ENCODE results near the gene XG.

The XG gene

DNA sequence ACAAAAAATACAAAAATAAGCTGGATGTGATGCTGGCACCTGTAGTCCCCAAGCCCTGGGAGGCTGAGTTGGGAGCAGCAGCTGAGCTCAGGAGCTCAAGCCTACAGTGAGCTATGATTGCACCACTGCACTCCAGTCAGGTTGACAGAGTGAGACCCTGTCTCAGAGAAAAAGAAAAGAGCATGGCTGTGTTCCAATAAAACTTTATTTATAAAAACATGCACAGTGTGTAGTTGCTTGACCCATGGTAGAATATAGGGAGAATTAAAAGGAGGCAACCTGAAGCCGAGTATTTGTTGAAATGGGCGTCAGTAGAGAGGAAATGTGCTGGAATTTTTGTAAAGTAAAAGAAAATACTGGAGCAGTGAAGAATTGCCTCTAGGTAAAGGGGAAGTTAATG is 103.9 kb downstream of the XG start:
- H3K4me3 ChIP-seq (replicated peaks; ENCODE audit: insufficient read depth, low read length): no peak overlapping the region
- H3K27me3 ChIP-seq (ENCODE audit: insufficient read depth, poor library complexity, severe bottlenecking): no peaks in the 10 kb centered on the region
- TF ChIP-seq POLR2AphosphoS5 (IDR thresholded peaks at IDR 0.05; ENCODE audit: low read depth) (no peak), SPI1 (IDR thresholded peaks at IDR 0.05; ENCODE audit: borderline replicate concordance, low read depth) (no peak)
- TF ChIP-seq, protein P1, sequence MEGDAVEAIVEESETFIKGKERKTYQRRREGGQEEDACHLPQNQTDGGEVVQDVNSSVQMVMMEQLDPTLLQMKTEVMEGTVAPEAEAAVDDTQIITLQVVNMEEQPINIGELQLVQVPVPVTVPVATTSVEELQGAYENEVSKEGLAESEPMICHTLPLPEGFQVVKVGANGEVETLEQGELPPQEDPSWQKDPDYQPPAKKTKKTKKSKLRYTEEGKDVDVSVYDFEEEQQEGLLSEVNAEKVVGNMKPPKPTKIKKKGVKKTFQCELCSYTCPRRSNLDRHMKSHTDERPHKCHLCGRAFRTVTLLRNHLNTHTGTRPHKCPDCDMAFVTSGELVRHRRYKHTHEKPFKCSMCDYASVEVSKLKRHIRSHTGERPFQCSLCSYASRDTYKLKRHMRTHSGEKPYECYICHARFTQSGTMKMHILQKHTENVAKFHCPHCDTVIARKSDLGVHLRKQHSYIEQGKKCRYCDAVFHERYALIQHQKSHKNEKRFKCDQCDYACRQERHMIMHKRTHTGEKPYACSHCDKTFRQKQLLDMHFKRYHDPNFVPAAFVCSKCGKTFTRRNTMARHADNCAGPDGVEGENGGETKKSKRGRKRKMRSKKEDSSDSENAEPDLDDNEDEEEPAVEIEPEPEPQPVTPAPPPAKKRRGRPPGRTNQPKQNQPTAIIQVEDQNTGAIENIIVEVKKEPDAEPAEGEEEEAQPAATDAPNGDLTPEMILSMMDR (IDR thresholded peaks at IDR 0.05; ENCODE audit: insufficient read depth, low read length): no peak
- no peak for DNase-seq (ENCODE audit: low read depth in 1 of 2, low spot score in 1 of 2)
- no peak overlapping the region for H3K27ac ChIP-seq (replicated peaks)

DNA sequence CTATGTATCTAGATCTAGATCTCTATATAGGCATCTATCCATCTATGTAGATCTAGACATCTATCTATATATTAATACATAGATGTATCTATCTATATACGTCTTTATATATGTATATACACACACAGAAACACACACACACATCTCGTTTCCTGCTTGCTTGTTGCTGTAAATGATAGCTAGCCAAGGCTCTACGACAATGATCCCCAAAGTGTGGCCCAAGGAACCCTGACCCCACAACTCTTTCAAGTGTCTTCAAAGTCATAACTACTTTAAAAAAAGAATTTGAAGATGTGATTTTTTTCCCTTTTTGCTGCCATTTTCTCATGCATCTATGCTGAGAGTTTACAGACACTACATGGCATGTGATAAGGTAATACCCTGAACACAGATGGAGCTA is 105.7 kb downstream of the XG start:
- Histone ChIP-seq H3K27ac (replicated peaks) (no peak overlapping the region), H3K4me3 (replicated peaks; ENCODE audit: insufficient read depth, low read length) (no peak overlapping the region), H3K27me3 (ENCODE audit: insufficient read depth, poor library complexity, severe bottlenecking) (no peaks in the 10 kb centered on the region)
- DNase-seq (ENCODE audit: low read depth in 1 of 2, low spot score in 1 of 2): no peak
- TF ChIP-seq, protein P2, sequence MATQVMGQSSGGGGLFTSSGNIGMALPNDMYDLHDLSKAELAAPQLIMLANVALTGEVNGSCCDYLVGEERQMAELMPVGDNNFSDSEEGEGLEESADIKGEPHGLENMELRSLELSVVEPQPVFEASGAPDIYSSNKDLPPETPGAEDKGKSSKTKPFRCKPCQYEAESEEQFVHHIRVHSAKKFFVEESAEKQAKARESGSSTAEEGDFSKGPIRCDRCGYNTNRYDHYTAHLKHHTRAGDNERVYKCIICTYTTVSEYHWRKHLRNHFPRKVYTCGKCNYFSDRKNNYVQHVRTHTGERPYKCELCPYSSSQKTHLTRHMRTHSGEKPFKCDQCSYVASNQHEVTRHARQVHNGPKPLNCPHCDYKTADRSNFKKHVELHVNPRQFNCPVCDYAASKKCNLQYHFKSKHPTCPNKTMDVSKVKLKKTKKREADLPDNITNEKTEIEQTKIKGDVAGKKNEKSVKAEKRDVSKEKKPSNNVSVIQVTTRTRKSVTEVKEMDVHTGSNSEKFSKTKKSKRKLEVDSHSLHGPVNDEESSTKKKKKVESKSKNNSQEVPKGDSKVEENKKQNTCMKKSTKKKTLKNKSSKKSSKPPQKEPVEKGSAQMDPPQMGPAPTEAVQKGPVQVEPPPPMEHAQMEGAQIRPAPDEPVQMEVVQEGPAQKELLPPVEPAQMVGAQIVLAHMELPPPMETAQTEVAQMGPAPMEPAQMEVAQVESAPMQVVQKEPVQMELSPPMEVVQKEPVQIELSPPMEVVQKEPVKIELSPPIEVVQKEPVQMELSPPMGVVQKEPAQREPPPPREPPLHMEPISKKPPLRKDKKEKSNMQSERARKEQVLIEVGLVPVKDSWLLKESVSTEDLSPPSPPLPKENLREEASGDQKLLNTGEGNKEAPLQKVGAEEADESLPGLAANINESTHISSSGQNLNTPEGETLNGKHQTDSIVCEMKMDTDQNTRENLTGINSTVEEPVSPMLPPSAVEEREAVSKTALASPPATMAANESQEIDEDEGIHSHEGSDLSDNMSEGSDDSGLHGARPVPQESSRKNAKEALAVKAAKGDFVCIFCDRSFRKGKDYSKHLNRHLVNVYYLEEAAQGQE (IDR thresholded peaks at IDR 0.05; ENCODE audit: insufficient replicate concordance, low read depth): no peak
- TF ChIP-seq GABPA (IDR thresholded peaks at IDR 0.05; ENCODE audit: low read depth): no peak
- no peak for TF ChIP-seq POLR2AphosphoS5 (IDR thresholded peaks at IDR 0.05; ENCODE audit: low read depth)
- TF ChIP-seq, protein P1 (IDR thresholded peaks at IDR 0.05; ENCODE audit: insufficient read depth, low read length): no peak
- no peak for TF ChIP-seq SPI1 (IDR thresholded peaks at IDR 0.05; ENCODE audit: borderline replicate concordance, low read depth)

DNA sequence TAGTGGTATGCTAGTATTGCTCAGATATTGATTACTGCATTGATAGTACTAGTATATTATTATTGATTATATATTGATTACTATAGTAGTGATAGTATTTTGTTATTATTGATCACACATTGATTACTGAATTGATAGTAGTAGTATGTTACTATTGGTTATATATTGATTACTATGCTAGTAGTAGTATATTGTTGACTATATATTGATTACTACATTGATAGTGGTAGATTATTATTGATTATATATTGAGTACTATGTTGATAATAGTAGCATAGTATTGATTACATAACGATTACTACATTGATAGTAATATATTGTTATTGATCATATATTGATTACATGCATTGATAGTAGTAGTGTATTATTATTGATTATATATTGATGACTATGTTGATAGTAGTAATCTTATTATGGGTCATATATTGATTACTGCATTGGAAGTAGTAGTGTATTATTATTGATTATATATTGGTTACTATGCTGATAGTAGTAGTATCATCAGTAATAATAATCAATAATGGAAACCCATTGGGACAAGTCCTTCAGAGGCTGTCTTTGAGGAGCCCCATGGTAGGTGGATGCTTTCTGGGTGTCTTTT is 107.5 kb downstream of the XG start:
- H3K27me3 ChIP-seq (ENCODE audit: insufficient read depth, poor library complexity, severe bottlenecking): no peaks in the 10 kb centered on the region
- TF ChIP-seq POLR2AphosphoS5 (IDR thresholded peaks at IDR 0.05; ENCODE audit: low read depth) (no peak), GABPA (IDR thresholded peaks at IDR 0.05; ENCODE audit: low read depth) (no peak), SPI1 (IDR thresholded peaks at IDR 0.05; ENCODE audit: borderline replicate concordance, low read depth) (no peak)
- TF ChIP-seq, protein P2 (IDR thresholded peaks at IDR 0.05; ENCODE audit: insufficient replicate concordance, low read depth): no peak
- TF ChIP-seq, protein P1 (IDR thresholded peaks at IDR 0.05; ENCODE audit: insufficient read depth, low read length): no peak
- DNase-seq (ENCODE audit: low read depth in 1 of 2, low spot score in 1 of 2): no peak

DNA sequence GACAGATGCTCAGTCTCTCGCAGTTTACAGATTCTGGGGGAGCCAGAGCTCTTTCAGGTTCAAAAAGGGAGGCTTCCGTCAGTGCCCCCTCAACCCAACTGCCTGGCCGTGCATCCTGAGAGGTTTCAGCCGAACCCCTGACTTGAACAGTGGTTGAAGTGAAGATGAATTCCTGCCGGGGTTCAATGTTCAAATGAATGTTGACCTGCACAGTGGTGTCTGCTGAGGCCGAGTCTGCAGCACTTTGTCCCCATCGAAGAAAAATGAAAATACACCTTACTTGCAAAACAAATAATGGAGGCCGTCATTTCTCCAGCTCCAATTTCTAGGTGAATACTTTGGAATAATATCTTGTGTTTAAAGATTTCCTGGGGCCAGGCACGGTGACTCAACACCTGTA is 110.6 kb downstream of the XG start:
- no peak overlapping the region for H3K4me3 ChIP-seq (replicated peaks; ENCODE audit: insufficient read depth, low read length)
- no peak overlapping the region for H3K27ac ChIP-seq (replicated peaks)
- no peaks in the 10 kb centered on the region for H3K27me3 ChIP-seq (ENCODE audit: insufficient read depth, poor library complexity, severe bottlenecking)
- DNase-seq (ENCODE audit: low read depth in 1 of 2, low spot score in 1 of 2): no peak
- TF ChIP-seq SPI1 (IDR thresholded peaks at IDR 0.05; ENCODE audit: borderline replicate concordance, low read depth): no peak
- TF ChIP-seq GABPA (IDR thresholded peaks at IDR 0.05; ENCODE audit: low read depth): no peak
- TF ChIP-seq POLR2AphosphoS5 (IDR thresholded peaks at IDR 0.05; ENCODE audit: low read depth): no peak
- TF ChIP-seq, protein P2 (IDR thresholded peaks at IDR 0.05; ENCODE audit: insufficient replicate concordance, low read depth): no peak
- TF ChIP-seq, protein P1 (IDR thresholded peaks at IDR 0.05; ENCODE audit: insufficient read depth, low read length): no peak

More for the DNA sequence above, 107.5 kb downstream of the XG start:
- no peak overlapping the region for H3K27ac ChIP-seq (replicated peaks)
- no peak overlapping the region for H3K4me3 ChIP-seq (replicated peaks; ENCODE audit: insufficient read depth, low read length)

Measured in HL-60 (cell line).